ENCODE data around the gene CAPN12.

GRCh38 chr19:38705197-38706019 lies 38.9 kb downstream of the CAPN12 start:
- no peak for TF ChIP-seq SMC3 (IDR thresholded peaks at IDR 0.05; ENCODE audit: low read depth, low read length)
- no peak for TF ChIP-seq CHD2 (IDR thresholded peaks at IDR 0.05; ENCODE audit: low read length, partially characterized antibody)
- TF ChIP-seq, protein P1, sequence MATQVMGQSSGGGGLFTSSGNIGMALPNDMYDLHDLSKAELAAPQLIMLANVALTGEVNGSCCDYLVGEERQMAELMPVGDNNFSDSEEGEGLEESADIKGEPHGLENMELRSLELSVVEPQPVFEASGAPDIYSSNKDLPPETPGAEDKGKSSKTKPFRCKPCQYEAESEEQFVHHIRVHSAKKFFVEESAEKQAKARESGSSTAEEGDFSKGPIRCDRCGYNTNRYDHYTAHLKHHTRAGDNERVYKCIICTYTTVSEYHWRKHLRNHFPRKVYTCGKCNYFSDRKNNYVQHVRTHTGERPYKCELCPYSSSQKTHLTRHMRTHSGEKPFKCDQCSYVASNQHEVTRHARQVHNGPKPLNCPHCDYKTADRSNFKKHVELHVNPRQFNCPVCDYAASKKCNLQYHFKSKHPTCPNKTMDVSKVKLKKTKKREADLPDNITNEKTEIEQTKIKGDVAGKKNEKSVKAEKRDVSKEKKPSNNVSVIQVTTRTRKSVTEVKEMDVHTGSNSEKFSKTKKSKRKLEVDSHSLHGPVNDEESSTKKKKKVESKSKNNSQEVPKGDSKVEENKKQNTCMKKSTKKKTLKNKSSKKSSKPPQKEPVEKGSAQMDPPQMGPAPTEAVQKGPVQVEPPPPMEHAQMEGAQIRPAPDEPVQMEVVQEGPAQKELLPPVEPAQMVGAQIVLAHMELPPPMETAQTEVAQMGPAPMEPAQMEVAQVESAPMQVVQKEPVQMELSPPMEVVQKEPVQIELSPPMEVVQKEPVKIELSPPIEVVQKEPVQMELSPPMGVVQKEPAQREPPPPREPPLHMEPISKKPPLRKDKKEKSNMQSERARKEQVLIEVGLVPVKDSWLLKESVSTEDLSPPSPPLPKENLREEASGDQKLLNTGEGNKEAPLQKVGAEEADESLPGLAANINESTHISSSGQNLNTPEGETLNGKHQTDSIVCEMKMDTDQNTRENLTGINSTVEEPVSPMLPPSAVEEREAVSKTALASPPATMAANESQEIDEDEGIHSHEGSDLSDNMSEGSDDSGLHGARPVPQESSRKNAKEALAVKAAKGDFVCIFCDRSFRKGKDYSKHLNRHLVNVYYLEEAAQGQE (IDR thresholded peaks at IDR 0.05; ENCODE audit: low read depth, low read length), result no peak
- TF ChIP-seq, protein P2, sequence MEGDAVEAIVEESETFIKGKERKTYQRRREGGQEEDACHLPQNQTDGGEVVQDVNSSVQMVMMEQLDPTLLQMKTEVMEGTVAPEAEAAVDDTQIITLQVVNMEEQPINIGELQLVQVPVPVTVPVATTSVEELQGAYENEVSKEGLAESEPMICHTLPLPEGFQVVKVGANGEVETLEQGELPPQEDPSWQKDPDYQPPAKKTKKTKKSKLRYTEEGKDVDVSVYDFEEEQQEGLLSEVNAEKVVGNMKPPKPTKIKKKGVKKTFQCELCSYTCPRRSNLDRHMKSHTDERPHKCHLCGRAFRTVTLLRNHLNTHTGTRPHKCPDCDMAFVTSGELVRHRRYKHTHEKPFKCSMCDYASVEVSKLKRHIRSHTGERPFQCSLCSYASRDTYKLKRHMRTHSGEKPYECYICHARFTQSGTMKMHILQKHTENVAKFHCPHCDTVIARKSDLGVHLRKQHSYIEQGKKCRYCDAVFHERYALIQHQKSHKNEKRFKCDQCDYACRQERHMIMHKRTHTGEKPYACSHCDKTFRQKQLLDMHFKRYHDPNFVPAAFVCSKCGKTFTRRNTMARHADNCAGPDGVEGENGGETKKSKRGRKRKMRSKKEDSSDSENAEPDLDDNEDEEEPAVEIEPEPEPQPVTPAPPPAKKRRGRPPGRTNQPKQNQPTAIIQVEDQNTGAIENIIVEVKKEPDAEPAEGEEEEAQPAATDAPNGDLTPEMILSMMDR (IDR thresholded peaks at IDR 0.05), result no peak
